NCI-H1092 treated with DMSO at 0.1 percent for 48 hours (cell line): ENCODE measurements around the gene ABL1.

Experiments used
- DNase-seq: peaks from one replicate; lab custom pipeline; 2025; lab: John Stamatoyannopoulos, UW

Gene ABL1

DNA sequence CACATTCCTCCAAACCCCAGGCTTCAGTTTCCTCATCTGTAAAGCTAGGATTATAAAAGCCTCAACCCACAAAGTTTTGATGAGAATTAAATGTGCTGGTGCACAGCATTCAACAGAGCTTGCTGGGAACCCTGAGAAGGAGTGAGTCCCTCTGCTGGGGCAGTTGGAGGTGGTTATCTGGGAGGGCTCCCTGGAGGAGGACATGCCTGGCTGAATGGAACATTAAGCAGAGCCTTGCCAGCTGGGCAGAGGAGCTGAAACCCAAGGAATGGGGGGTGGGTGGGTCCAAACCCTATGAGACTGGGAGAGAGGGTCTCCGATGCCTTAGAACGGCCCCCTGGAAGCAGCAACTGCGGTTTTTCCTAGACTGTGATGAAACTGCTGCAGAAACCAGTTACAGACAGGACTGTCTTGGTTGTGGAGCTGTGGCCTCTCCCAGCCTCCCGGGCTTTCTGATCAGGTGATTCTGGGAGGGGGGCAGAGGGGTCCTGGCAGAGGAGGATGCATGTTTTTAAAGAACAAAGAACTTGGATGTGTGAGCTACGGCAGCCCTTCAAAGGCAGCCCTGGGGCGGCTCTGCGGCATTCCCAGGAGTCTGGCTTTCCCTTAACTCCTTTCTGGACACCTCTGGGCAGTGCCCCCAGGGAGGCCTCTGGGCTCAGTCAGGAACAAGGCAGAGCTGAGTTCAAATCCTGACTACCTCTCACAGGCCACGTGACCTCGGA is 83.2 kb downstream of the ABL1 start:
- no peak for DNase-seq

GRCh38 chr9:130918826-130919558 is 83.9 kb downstream of the ABL1 start:
- no peak for DNase-seq

DNA sequence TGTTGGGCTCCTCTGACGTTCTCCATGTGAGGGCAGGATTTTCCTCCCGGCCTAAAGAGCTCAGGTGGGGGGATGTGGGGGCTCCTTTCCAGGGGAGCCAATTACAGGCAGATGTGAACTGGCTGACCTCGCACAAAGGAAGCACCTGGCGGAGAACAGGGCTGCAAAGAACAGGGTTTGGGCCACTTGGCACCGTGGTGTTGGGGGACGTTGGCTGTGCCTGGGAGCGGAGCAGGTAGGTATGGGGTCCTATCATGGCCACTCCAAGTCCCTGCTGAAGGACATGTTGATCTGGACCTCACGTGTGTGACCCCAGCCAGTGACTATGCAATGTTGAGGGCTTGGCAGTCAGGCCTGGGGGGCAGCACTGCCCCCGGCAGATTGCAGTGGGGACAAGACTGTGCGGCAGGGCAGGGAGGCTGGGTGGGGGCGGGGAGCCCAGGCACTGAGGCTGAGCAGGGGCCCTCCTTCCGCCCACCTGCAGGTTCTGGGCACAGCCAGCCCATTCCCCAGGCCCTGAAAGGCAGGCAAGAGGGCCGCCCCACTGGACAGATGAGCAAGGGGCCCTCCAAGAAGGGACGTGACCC is 84.6 kb downstream of the ABL1 start:
- no peak for DNase-seq

DNA sequence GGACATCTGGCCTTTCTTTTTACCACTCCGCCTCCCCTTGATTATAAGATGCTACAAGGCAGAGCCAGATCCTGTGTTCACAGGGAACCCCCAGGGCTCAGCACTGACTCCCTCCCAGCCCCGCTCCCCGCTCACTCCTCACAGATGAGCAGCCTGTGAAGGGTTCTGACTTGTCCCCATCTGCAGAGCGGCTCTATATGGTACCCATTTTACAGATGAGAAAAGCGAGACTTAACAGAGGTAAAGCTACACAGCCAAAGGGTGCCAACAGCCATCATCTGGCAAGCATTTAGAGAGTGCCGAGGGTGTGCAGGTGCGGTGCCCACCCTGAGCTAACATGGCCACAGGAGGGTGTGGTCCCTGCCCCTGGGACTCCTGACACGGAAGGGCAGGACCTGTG is 85.2 kb downstream of the ABL1 start:
- DNase-seq, result no peak

- no peak for DNase-seq
Measured at GRCh38 chr9:130920762-130921299, 85.8 kb downstream of the ABL1 start.

- DNase-seq, result no peak
Measured at GRCh38 chr9:130921300-130921988, 86.4 kb downstream of the ABL1 start.

- no peak for DNase-seq
Measured at GRCh38 chr9:130921989-130922892, 87.2 kb downstream of the ABL1 start.

DNA sequence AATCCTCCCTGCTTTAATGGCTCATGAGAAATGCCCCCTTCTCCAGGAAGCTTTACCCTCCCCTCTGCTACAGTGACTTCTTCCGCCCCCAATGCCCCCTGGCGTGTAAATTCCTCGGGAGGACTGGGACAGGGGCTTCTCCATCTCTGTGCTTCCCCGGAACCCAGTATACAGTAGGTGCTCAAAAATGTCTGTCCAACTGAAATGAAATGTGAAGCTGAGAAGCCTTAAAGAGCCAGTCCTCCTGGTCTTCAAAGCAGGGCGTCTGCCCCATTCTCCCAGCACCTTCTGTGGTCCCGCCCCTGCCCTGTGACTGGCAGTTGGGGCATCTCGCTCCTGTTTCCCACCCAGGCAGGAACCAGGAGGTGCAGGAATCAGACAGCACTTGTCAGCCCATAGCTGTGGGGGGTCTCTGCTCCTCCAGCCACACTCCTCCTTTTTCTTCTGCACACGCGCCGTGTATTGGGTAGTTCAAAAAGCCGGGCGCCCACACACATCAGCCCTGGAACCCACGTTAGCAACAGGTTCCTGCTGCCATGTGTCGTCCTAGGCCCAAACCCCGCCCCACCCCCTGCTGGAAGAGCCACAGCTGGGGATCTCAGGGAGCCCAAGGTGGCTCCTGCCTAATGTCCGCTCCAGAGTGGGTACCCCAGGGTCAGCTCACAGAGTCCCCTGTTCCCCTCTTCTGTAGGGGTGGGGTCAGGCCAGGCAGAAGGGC is 88.0 kb downstream of the ABL1 start:
- DNase-seq, result no peak

- DNase-seq, result no peak
Measured at GRCh38 chr9:130923611-130924447, 88.8 kb downstream of the ABL1 start.

GRCh38 chr9:130924448-130924788 is 89.4 kb downstream of the ABL1 start:
- DNase-seq, result no peak

DNA sequence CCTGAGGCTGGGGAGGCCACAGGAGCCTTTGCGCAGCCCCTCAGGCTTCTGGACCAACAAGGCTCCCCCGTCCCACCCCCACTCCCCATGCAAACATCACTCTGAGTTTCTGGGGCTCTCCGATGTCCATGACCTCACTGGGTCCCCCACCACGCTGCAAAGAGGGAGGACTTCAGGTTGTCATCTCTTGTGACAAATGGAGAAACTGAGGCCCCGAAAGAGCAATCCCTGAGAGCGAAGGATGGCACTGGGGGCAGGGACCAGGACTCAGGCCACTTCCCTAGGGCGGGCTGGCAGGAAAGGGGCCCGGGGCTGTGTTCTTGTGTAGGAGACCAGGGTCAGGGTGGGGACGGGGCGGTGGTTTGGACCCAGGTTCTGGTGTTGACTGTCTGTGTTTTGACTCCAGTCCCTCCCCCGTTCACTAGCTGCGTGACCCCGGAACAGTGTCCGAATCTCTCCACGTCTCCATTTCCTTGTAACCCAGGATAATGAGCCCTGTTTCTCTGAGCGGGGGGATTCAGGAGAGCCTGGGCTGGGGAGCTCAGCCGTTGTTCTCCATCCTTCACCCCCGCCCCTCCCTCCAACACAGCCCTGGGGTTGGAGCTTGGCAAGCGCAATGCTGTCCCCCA is 90.1 kb downstream of the ABL1 start:
- DNase-seq, result no peak

DNA sequence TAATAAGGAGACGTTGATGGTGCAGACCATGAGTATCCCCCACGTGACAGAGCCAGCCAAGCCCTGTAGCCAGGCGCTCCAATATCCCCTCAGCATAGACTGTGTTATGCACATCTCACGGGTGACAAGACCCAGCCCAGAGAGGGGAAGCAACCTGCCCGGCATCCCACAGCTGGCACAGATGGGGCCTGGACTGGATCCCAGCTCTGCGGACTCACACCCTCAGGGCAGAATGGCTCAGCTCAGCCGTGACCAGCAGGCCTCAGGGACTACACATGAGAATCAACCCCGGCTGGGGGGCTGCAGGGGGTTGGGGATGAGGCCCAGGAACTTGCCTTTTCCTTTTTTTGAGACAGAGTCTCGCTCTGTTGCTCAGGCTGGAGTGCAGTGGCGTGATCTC is 92.3 kb downstream of the ABL1 start:
- no peak for DNase-seq

DNA sequence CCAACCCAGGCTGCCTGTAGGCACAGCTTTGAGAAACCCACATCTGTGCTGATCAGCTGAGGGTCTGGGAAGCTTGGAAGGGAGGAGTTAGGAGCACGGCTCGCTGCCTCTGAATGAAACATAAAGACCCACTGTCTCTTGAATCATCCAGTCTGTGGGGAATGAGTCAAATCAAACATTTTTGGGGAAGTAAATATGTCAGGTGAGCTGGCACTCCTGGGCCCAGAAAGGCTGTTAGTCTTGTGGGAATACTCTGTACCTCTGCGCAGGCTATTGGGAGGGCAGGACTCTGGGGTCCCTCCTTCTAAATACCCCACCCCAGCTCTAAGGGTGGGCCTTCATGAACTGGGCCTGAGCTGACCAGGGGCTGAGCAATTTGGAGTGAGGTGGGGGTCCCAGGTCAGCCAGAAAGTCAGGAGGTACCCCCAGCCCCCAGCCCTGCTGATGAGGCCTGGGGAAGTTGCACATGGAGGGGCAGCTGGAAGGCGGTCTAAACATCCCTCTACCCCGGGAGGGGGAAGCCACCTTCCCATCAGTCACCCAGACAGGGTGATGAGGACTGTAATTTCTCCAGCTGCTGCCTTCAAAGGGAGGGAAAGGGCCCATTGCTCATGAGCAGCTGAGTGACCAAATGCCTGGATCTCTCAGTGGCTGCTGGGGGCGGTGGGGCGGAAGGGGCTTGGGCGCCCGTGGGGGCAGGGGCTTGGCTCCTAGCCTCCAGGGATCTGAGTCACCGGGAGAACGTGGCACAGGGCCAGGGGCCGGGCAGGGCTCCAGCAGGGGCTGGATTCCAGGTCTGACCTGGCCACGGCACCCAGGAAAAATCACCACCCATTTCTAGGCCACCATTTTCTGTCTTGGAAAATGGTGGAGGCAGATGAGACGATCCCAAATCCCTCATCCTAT is 93.2 kb downstream of the ABL1 start:
- peak; percentile 55 for DNase-seq

DNA sequence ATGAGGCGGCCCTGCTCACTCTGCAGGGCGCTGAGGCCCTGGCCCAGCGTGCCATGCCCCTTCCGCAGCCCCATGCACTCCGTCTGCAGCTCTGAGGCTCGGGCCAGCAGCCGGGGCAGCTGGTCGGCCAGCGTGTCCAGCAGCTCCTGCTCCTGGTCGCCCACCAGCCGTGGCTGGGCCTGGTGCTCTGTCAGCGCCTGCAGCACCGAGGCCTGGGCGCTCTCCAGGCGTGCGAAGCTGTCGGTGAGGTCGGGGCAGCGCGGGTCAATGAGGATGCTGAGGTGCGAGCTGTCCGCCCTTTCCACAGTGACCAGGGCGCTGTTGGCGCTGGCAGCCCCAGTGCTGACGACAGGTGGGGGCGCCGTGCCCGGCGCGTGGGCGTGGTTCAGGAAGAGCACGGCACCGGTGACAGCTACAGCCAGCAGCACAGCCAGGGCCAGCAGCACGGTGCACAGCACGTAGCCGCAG is 94.6 kb downstream of the ABL1 start:
- DNase-seq, result no peak

DNA sequence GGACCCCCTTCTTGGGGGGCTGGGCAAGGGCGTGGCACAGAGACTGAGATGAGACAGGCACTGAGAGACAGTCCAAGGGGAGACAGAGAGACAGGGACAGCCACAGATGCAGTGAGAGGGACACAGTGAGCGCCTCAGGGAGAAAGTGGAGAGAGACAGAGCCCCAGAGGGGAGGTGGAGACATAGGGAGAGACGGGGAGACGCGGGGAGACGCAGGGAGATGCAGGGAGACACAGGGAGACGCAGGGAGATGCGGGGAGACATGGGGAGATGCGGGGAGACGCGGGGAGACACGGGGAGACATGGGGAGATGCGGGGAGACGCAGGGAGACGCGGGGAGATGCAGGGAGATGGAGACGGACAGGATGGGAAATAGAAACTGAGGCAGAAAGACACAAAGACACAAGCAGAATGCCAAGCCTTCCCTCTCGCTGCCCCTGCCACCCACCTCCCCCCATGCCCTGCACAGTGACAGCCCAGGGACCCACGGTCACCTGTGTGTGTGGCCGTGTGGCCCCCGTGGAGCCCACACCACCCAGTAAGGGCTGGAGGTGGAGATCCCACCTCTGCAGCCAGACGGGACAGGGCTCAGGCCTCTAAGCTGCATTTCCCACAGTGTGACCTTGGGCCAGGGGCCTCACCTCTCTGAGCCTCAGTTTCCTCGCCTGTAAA is 95.2 kb downstream of the ABL1 start:
- DNase-seq, result no peak

GRCh38 chr9:130930804-130931349 is 95.8 kb downstream of the ABL1 start:
- no peak for DNase-seq

- DNase-seq, result no peak
Measured at GRCh38 chr9:130931508-130932254, 96.6 kb downstream of the ABL1 start.
